ENCODE measurements around the gene CYP21A2.
"Not testable (repeated sequence)": the region's sequence is repeated elsewhere in the genome, so short reads cannot be mapped to it uniquely, and the experiment has no call there.

DNA sequence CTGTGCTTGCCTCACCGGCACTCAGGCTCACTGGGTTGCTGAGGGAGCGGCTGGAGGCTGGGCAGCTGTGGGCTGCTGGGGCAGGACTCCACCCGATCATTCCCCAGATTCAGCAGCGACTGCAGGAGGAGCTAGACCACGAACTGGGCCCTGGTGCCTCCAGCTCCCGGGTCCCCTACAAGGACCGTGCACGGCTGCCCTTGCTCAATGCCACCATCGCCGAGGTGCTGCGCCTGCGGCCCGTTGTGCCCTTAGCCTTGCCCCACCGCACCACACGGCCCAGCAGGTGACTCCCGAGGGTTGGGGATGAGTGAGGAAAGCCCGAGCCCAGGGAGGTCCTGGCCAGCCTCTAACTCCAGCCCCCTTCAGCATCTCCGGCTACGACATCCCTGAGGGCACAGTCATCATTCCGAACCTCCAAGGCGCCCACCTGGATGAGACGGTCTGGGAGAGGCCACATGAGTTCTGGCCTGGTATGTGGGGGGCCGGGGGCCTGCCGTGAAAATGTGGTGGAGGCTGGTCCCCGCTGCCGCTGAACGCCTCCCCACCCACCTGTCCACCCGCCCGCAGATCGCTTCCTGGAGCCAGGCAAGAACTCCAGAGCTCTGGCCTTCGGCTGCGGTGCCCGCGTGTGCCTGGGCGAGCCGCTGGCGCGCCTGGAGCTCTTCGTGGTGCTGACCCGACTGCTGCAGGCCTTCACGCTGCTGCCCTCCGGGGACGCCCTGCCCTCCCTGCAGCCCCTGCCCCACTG is 2.3 kb downstream of the CYP21A2 start:
- not testable (repeated sequence) for TF ChIP-seq CTCF (IDR thresholded peaks at IDR 0.05; ENCODE audit: low read depth, low read length); EZH2phosphoT487 (IDR thresholded peaks at IDR 0.05; ENCODE audit: low read depth)

All from OCI-LY3 (cell line).